Cardiac fibroblast (primary cell): ENCODE data around the gene SYNE4.

Source experiments
- DNase-seq, 2 donors: peaks; one replicate each; pipeline versions ENCODE4 v3.0.0 to v3.0.0-alpha.2; 2010; ENCODE audit warnings: low read depth in 2 of 2
- H3K4me3 ChIP-seq, 2 donors: replicated peaks in 1 of 2; 1 replicate in 1 of 2; 2 replicates in 1 of 2; pipeline ENCODE4 v1.5.1; 2011; ENCODE audit warnings: low read depth in 2 of 2, low read length in 2 of 2, mild to moderate bottlenecking in 2 of 2, moderate library complexity in 1 of 2
- CTCF ChIP-seq: IDR thresholded peaks from one replicate; pipeline ENCODE4 v1.5.1; 2011; ENCODE audit warnings: low read depth, mild to moderate bottlenecking, low read length, inconsistent platforms

SYNE4 gene

GRCh38 chr19:35978832-35979365 is 29.7 kb downstream of the SYNE4 start:
- DNase-seq, result no peak
- no peak for TF ChIP-seq CTCF
- no peak overlapping the region for H3K4me3 ChIP-seq

GRCh38 chr19:35978271-35978670 is 30.3 kb downstream of the SYNE4 start:
- TF ChIP-seq CTCF, result no peak
- no peak overlapping the region for H3K4me3 ChIP-seq
- DNase-seq, result no peak

- TF ChIP-seq CTCF, result no peak
- no peak for DNase-seq
- H3K4me3 ChIP-seq, result no peak overlapping the region
Measured at GRCh38 chr19:35977446-35978222, 31.0 kb downstream of the SYNE4 start.

DNA sequence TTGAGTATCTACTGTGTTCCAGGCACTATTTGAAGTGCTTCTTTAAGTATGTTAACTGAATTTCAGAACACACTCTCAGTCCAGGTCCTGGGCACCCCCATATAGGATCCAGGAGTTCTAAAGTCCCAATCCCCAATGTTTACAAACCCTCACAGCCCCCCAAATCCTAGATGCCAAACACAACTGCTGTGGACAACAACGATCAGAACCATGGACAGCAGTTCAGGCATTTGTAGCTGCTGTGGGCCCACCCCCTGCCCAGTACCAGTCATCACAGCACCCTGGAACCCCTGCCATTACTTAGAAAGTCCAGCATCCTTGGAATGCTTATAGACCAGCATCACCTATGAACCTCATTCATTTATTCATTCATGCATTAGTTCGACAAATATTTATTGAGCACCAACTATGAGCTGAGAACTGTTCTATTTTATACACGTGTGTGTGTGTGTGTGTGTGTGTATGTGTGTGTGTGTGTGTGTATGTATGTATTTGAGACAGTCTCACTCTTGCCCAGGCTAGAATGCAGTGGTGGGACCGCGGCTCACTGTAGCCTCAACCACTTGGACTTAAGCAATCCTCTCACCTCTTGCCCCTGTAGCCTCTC is 32.9 kb downstream of the SYNE4 start:
- H3K4me3 ChIP-seq, result no peak overlapping the region
- DNase-seq, result peak in 1 of 2 donors; percentile 33
- no peak for TF ChIP-seq CTCF

- TF ChIP-seq CTCF, result no peak
- H3K4me3 ChIP-seq, result no peak overlapping the region
- no peak for DNase-seq
Measured at GRCh38 chr19:35973487-35973886, 35.1 kb downstream of the SYNE4 start.

- H3K4me3 ChIP-seq, result no peak overlapping the region
- TF ChIP-seq CTCF, result no peak
- DNase-seq, result no peak
Measured at GRCh38 chr19:35966771-35967170, 41.8 kb downstream of the SYNE4 start.
